Activated CD8-positive, alpha-beta memory T cell treated with anti-CD3 and anti-CD28 coated beads, Interleukin-2, amount 10 ng/mL, durations not matched to agents 7 days and 5 days (primary cell): ENCODE results near the gene TOP3B. TPM values are rescaled to one million over a fixed set of nuclear protein-coding genes. Genes with fewer than 3 reads are reported as not detected.
"Not testable (repeated sequence)": the region's sequence is repeated elsewhere in the genome, so short reads cannot be mapped to it uniquely, and the experiment has no call there.

Source experiments
- ATAC-seq: fragments of 150-1000 bp; cut with Tn5 transposase; one replicate; pipeline ENCODE4 v1.10.0; 2021; ENCODE audit warnings: moderate library complexity
- CTCF ChIA-PET: fragments of 350-600 bp; sonication (Branson Sonifier 250); formaldehyde crosslinking; loops from one replicate; lab custom pipeline; 2021; ENCODE audit warnings: antibody characterized with exemption; lab: Charles Lee
- DNase-seq: peaks from one replicate; pipeline ENCODE4 v3.0.0-alpha.2; 2020
- H3K27ac Mint-ChIP-seq: one replicate; pipeline ENCODE4 v1.8.0; 2021; ENCODE audit warnings: mild to moderate bottlenecking, mixed read lengths
- H3K27me3 Mint-ChIP-seq: one replicate; pipeline ENCODE4 v1.8.0; 2021; ENCODE audit warnings: mixed read lengths
- H3K36me3 Mint-ChIP-seq: one replicate; pipeline ENCODE4 v1.8.0; 2021; ENCODE audit warnings: mild to moderate bottlenecking, mixed read lengths
- H3K4me1 Mint-ChIP-seq: one replicate; pipeline ENCODE4 v1.8.0; 2021; ENCODE audit warnings: mixed read lengths
- H3K4me3 Mint-ChIP-seq: one replicate; pipeline ENCODE4 v1.8.0; 2021; ENCODE audit warnings: mild to moderate bottlenecking, moderate library complexity, mixed read lengths
- H3K9me3 Mint-ChIP-seq: one replicate; pipeline ENCODE4 v1.8.0; 2022; ENCODE audit warnings: low read depth, mixed read lengths
- total RNA-seq, 2 experiments: library from RNA; stranded (reverse); gene quantifications; one replicate each; pipeline ENCODE4 v1.2.3, GENCODE V29; 2021

The TOP3B gene
- total RNA-seq, 2 experiments from 2014 or later, result 46.6 to 50.4 TPM

DNA sequence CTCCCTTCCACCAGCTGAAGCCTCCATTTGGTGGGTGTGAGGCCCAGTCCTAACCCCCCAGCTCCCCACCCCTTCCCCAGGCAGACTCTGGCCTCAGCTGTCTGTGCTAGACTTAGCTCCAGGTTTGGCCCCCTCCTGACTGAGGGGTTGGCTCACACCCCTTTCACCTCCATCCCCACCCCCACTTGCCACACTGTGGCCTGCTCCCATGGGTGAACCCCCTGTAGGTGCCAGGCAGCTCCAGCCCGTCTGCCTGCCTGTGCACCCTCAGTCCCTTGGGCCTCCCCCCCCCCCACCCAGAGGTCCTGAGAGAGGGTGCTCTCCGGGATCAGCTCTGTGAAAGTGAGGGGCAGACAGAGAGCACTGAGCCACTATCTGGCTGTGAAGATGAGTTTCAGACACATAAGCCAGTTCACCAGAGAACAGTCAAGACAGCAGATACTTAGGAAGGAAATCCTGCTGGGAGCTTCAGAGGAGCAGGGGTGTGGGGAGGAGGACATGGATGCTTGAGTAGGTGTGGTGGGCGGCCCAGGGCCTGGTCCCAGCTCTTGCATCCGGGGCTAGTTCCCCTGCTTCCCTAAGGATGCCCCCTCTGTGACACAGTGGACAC lies 66.2 kb downstream of the TOP3B start:
- Mint-ChIP-seq H3K4me3 (no peak overlapping the region), H3K27me3 (no peaks in the 10 kb centered on the region), H3K4me1 (no peaks in the 10 kb centered on the region), H3K36me3 (no peaks in the 10 kb centered on the region), H3K27ac (no peak overlapping the region), H3K9me3 (no peaks in the 10 kb centered on the region)
- ATAC-seq (no peak), DNase-seq (no peak)
- CTCF ChIA-PET, result interaction anchor here (0.9 to 4.2 kb wide), 2 partner anchors 21 to 203 kb away, joined by 3 to 18 read pairs; no protein-coding TSS in a partner anchor

DNA sequence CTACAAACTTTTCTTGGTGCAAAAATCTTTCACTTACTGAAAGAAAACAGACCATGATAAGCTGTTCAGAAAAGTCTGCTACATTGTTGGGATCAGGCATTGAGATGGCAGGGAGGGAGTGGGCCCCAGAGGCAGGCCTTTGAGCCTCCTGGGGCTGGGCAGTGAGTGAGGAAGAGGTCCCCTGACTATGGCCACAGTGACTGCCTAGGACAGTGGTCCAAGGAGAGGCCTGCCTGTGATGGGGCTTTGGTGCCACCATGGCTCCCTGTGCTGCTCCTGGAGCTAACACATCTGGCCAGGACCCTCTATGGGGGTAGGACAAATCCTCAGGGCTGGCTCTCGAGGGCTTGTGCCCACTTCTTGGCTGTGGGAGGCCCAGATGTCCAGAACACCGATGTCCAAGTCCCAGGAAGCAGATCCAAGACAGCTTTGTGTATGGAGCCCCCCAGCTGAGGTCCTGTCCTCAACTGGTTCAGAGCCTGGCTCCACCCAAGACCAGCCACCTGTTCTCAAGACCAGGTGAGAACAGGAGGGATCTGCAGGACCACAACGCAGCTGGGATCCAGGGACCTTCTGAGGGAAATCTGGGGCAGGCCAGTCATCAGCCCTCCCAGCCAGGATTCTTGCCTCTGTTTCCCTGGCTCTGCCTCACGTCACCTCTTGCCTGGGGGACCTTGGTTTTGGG lies 66.8 kb downstream of the TOP3B start:
- CTCF ChIA-PET, result interaction anchor here (0.9 to 4.2 kb wide), 2 partner anchors 22 to 202 kb away, joined by 3 to 18 read pairs; no protein-coding TSS in a partner anchor

DNA sequence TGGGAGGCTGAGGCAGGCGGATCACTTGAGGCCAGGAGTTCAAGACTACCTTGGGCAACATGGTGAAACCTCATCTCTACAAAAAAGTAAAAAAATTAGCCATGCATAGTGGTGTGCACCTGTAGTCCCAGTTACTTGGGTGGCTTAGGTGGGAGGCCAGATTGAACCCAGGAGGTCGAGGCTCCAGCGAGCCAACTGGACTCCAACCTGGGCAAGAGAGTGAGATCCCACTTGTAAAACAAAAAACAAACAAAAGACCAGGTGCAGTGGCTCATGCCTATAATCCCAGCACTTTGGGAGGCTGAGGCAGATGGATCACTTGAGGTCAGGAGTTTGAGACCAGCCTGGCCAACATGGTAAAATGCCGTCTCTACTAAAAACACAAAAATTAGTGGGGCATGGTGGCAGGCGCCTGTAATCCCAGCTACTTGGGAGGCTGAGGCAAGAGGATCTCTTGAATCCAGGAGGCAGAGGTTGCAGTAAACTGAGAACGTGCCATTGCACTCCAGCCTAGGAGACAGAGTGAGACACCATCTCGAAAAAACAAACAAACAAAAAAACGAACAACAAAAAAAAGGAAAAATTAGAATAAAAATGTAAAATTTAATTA lies 68.4 kb downstream of the TOP3B start:
- H3K4me1 Mint-ChIP-seq, H3K27ac Mint-ChIP-seq, H3K4me3 Mint-ChIP-seq, H3K27me3 Mint-ChIP-seq, H3K9me3 Mint-ChIP-seq, DNase-seq, ATAC-seq, H3K36me3 Mint-ChIP-seq: not testable (repeated sequence)
- CTCF ChIA-PET, result interaction anchor here (4.2 kb wide), 1 partner anchor 24 kb away, joined by 18 read pairs; no protein-coding TSS in a partner anchor

More for the DNA sequence above, 66.8 kb downstream of the TOP3B start:
- Mint-ChIP-seq H3K9me3 (no peaks in the 10 kb centered on the region), H3K27ac (no peak overlapping the region), H3K27me3 (peaks cover 2% of the 10 kb centered on the region), H3K4me3 (no peak overlapping the region), H3K4me1 (no peaks in the 10 kb centered on the region), H3K36me3 (no peaks in the 10 kb centered on the region)
- no peak for DNase-seq
- no peak for ATAC-seq

DNA sequence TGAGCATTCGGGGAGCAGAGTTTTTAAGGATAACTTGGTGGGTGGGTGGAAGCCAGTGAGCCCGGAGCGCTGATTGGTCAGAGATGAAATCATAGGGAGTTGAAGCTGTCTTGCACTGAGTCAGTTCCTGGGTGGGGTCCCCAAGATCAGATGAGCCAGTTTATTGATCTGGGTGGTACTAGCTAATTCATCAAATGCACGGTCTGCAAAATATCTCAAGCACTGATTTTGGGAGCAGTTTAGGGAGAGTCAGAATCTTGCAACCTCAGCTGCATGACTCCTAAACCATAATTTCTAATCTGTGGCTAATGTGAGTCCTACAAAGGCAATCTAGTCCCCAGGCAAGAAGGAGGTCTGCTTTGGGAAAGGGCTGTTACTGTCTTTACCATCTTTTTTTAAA lies 72.2 kb downstream of the TOP3B start:
- CTCF ChIA-PET, result interaction anchor here (1.3 kb wide), 1 partner anchor 62 kb away, joined by 3 read pairs; no protein-coding TSS in a partner anchor
- H3K4me3 Mint-ChIP-seq, H3K36me3 Mint-ChIP-seq, DNase-seq, H3K27ac Mint-ChIP-seq, H3K9me3 Mint-ChIP-seq, H3K4me1 Mint-ChIP-seq, ATAC-seq, H3K27me3 Mint-ChIP-seq: not testable (repeated sequence)

DNA sequence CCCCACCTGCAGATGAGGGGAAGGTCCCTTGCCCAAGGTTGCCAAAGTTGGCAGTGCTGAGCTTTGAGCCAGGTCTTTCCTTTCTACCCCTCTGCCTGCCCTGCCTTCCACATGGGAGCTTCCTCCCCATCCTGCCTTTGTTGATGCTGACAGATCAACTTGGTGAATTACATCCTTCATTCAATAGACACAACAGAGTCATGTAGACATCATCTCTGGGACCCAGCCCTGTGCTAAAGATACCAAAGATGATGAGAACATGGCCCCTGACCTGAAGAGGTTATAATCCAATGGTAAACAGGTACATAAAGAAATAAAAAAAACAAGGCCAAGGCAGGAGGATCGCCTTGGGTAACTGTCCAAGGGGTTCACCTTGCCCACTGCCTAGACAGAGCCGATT lies 72.7 kb downstream of the TOP3B start:
- CTCF ChIA-PET, result interaction anchor here (1.3 kb wide), 1 partner anchor 63 kb away, joined by 3 read pairs; no protein-coding TSS in a partner anchor
- Mint-ChIP-seq H3K36me3 (no peaks in the 10 kb centered on the region), H3K4me3 (no peak overlapping the region), H3K27ac (no peak overlapping the region), H3K27me3 (peaks cover 2% of the 10 kb centered on the region), H3K4me1 (no peaks in the 10 kb centered on the region), H3K9me3 (no peaks in the 10 kb centered on the region)
- DNase-seq (no peak), ATAC-seq (no peak)

DNA sequence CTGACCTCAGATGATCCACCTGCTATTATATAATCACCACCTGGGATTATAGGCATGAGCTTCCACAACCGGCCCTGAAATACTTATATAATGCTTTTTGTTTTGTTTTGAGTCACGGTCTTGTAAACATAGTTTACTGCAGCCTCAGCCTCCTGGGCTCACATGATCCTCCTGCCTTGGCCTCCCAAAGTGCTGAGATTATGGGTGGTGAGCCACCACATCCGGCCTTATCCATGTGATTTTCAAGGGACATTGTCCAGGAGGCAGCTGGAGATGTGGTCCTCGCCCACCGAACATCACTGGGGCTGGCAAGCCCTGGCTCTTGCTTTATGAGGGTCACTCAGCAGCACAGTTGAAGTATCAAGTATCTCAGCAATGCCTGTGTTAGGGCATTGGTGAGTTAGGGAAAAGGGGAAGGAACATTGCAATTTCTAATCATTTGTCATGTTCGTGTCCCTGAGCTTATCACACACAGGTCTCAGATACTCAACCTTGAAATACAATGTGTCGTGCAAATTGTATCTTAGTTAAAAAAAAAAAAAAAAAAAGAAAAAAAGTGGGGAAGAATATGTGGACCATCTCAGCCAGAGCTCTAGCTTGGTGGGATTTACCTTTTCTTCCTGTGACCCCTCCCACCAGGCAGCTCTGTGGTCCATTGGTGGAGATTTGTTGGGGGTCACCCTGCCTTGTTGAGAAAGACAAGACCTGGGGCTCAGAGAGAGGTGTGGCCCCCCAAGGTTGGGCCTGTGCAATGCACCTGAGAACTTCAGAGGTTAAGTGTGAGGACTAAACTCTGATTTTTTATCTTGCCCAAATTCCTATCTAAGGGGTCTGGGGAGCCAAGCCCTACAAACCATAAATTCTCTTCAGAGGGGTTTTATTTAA lies 74.7 kb downstream of the TOP3B start:
- Mint-ChIP-seq H3K9me3 (no peaks in the 10 kb centered on the region), H3K36me3 (no peaks in the 10 kb centered on the region), H3K27me3 (peaks cover 2% of the 10 kb centered on the region), H3K4me3 (no peak overlapping the region), H3K4me1 (no peaks in the 10 kb centered on the region), H3K27ac (no peak overlapping the region)
- CTCF ChIA-PET, result interaction anchor here (0.7 kb wide), 2 partner anchors 147 to 194 kb away, joined by 3 read pairs; no protein-coding TSS in a partner anchor
- DNase-seq (no peak), ATAC-seq (no peak)

Other genes starting within 250 kb of the TOP3B start
- 10 to 100 TPM in 1 of 2 experiments, 1 to 10 TPM in 1; 7.2 to 21.6 TPM for gene YPEL1, start 247.0 kb downstream of the TOP3B start, total RNA-seq
- 100 to 1,000 TPM; 110 to 112 TPM for gene MAPK1, start 115.1 kb downstream of the TOP3B start, total RNA-seq
- gene PPM1F, start 29.9 kb downstream of the TOP3B start, total RNA-seq, result 10 to 100 TPM; 14.4 to 22.9 TPM